NCI-H2196 treated with DMSO at 0.1 percent for 48 hours (cell line): ENCODE measurements around the gene ERCC6.

Source experiments
- DNase-seq: peaks from one replicate; lab custom pipeline; 2025; ENCODE audit not compliant: unreplicated experiment; lab: John Stamatoyannopoulos, UW

ERCC6 gene

DNA sequence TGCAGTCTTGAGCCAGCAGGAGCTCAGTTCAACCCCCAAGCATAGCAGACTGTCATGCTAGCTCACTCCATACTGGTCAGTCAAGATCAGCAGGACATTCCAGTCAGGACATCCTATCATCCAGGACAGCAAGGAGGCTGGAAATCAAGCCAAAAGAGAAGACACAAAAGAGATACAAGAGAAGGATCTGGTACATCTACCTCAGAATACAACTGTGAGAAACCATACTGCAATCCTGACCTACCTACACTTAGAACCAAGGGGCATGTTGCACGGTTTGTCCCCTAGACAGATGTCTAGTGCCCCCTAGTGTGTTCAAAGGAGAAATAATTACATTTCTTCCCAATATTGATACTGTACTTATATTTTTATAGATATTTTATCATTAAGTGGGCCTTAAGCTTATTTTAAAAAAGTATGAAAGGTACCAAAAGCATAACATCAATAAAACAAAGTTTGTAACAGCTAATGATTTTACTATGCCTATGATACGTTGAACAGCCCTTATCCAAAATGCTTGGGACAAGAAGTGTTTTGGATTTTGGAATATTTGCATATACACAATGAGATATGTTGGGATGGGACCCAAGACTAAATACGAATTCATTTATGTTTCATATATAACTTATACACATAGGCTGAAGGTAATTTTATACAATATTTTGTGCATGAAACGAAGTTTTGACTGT is 26.7 kb downstream of the ERCC6 start:
- DNase-seq = peak; percentile 6

DNA sequence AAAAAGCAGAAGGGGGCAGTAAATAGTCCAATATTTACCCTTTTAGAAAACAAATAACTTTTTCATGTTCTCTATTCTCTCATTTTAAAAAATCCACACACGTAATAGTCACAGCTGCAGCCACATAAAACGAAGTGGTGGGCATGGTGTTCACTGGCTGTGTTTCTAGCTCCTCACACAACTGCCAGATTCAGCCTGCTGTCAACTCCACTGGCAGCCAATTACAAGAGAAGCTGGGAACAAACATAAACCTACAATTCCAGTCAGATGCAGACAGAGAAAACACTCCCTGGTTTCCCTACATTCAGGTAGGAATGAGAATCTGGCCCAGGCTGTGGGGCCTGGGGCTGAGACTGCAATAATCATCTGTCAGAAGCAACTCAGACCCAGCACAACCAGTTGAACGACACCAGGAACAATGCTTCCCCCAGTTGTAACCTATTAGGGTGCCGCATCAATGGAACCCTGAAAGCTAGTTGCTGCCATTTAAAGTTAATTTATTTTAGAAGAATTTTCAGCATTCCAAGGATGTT is 29.1 kb downstream of the ERCC6 start:
- DNase-seq = no peak

DNA sequence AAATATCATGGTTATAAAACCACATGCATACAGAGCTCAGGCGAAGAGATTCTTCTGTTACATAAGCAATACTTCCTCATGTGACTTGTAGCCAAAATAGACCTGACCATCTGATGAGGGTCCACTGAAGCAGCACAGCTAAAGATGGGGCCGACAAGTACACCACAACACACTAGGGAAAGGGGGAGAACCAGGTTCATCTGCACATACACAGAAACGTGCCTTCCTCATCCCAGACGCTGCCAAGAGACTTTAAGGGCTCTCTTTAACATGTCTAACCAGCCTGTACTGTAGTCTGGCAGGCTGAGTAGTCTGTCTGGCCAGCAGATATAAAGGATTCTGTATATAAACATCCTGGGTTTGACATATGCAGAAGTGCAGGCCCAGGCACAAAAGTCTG is 30.3 kb downstream of the ERCC6 start:
- no peak for DNase-seq

DNA sequence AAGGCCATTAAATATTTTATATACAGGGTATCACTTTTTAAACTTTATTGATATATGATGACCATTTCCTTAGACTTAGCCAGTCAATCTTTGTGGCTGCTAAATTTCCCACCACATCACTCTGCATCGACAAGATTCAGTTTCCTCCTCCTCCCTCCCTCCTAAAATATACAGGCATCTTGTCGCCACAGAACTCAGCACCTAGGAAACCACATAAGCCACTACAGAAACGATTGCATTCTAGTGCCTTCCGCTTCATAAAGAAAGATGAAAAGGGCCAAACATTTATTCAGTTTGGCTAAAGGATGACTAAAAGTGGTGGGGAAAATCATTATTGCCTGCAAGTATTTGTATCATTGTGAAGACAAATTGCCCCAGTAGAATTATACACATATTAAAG is 30.7 kb downstream of the ERCC6 start:
- DNase-seq = no peak

DNA sequence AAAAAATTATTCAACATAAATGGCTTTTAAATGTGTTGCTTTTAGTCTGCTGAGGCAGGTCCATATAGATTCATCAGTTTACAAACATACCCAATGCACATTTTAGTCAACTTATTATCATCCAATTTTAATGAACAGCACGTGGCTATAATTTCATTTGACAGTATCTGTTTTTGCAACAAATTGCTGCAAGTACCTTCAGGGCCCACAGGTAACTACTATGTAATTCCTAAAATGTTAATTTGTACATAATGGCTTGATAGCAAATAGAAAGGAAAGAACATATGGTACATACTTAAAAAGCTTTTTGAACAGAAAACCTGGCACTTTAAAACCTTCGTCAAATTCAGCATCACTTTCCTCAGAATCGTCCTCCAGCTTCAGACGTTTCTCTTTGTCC is 33.3 kb downstream of the ERCC6 start:
- no peak for DNase-seq

DNA sequence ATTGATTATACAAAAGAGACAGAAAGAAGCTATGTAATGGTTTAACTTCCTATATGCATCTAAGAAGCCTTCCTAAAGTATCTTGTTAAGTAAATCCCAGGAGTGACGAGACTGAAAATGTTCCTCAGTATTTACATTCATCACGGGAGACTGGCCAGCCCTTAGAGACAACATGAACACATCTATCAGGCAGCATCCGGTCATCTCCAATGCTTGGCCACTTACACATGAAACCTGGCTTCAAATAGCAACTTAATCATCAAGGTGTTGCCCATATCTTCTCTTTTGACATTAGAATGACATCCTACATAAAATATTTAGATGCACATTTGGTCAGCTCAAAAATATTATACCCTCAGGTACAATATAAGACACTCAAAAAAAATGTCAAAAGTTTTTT is 33.8 kb downstream of the ERCC6 start:
- DNase-seq = no peak

DNA sequence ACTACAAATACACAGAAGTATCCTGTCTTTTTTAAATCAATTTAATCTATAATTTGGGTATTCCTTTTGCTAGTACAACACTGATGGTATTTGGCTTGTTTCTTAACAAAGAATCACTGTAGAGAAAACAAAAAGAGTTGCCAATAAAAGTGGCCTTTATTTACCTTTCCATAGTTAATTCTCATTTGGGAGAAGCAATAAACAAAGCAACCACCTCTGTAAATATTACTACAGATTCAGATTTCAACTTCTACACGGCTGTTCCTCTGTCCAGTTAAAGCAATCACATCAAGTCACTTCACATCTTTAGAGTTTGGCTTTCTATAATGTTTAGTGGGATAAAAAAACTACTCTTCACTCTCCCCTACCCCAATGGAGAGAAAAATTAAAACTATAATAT is 34.4 kb downstream of the ERCC6 start:
- no peak for DNase-seq

DNA sequence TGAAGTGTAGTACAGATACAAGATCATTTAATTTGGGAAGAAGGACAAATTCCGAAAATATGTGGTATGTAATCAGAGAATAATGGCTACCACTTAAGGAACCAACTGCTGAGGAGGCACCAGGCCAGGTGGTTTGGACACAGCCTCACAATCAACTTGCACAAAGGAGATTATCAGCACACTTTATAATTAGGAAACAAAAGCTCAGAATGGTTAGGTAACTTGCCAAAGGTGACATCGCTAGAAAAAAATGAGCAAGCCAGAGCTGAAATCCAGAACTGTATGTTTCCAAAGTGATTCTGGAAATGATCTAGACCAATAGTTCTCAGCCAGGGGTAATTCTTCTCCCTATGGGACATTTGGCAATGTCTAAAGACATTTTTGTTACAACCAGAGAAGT is 36.6 kb downstream of the ERCC6 start:
- no peak for DNase-seq

DNA sequence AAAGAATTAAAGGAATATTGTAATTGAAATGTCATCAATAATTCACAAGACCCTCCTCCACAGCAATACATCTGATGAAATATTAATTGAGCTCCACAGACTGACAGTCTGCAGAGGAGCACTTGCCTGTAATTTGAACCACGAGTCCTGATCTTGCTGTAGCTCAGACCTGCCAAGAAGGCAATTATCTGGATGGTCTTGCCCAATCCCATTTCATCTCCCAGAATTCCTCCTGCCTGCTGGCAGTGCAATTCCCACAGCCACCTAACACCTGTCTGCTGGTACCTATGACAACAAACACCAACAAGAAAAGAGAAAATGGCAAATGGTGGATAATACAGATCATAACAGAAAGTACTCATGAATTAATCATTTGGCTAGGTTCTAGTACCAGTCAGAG is 38.5 kb downstream of the ERCC6 start:
- DNase-seq = peak; percentile 57

DNA sequence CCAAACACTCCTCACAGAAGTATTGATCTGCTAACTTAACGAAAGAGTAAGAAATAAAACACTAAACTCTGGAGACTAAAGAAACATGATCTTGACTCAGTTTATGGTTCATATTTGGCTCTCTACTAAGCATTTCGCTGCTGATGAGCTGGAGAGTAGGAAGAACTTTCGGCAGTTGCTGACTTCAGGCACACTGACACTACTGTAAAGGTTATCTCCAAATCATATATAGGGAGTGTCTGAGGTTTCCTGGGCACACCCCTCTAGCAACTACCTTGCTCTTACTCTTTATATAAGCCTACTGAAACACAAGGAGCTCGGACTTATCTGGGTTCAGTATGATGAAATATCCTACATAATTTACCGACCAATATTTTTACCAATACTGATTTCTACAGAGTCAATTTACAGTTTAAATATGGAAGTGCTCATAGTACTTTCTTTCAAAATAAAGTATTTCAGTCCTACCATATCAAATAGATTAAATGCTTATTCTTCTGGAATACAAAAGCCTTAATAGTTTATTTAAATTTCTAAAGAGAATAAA is 39.5 kb downstream of the ERCC6 start:
- no peak for DNase-seq

DNA sequence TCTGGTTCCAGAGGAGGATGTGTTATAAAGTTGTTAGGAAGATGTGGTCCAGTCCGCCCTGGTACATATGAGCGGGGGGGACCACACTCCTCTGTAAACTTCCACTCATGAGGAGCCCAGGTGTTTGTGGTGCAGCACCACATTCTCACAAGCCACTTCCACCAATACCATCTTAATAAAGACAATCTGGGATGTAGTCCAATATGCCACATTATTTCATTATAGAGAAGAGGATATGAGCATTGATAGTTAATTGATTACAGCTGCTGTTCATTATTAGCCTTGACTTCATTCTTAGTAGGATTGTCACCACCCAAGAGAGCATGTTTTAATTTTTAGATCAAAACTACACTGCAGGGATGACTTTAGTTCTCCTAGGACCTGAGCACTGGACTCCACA is 40.5 kb downstream of the ERCC6 start:
- DNase-seq = no peak

DNA sequence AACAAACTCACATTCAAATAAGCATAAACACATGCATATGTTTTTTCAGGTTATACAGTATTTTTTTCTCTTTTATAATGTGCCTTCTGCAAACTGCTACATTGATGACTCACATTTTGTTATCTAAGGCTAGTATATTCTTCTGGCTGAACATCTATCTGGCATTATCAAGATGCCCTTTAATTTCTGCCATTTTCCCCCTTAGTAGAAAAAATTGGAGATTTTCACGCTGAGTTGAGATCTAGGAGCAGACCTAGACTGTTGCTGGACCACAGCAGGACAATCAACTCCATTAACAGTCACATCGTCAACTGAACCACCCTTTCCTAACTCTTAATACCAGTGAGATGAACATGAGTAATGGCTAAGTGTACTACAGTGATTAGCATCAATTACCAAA is 41.6 kb downstream of the ERCC6 start:
- no peak for DNase-seq

DNA sequence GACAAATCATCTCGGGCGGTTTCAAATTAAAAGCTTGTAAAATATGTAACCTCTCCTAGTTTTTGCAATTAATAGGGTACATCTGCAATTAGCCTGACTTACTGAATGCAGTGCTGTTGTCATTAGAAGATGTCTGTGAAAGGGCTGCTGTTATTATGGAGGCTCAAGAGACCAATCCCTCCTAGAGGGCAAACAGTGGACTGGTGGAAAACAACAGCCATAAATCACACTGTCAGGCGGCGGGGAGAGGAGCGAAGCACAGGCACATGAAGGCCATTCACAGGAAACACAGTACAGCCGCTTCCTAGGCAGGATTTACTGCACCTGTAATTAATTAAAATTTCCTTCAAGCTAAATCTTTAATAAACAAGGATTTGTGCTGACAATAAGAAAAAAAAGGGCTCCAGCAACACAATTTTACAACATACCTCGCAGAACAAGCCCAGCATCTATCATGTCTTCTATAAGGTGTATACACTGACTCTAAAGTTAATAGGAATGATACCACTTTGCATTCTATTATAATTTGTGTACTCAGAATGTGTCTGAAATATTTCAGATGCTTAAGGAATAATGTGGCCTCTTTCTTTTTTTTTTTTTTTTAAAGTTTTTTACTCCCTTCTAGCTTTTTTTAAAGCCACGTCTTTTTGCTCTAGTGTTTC is 50.7 kb downstream of the ERCC6 start:
- no peak for DNase-seq

DNA sequence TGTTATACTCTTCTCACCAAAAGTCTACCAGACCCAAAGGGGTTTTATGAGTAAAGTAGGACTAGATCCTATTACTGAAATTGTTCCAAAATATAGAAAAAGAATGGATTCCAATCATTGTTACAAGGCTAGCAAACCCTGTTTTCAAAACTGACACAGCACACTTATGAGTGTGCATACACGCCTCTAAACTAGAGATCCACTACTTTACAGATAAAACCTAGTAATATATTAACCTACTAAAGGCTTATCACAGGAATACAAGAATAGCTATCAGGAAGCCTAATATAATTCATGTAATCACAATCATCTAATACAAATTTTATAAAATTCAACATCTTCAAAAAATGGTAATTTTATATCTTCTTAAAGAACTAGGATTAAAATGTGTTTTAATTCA is 52.2 kb downstream of the ERCC6 start:
- no peak for DNase-seq

DNA sequence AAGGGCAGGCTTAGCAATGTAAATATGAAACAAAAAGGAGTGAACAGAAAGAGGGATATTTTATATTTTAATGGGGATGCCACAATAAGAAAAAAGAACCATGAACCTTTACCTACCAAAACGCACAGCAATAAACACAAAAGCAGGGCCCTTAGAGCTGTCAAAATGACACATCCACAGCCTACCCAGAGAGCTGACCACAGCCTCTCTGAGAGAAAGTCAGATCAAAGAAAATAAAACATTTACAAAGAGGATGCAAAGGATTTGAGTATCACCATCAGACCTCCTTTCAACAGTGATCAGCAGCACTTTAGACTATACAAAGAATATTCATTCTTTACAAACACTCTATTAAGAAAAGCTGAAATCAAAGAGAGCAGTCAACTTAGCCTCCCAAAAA is 52.9 kb downstream of the ERCC6 start:
- DNase-seq = no peak

DNA sequence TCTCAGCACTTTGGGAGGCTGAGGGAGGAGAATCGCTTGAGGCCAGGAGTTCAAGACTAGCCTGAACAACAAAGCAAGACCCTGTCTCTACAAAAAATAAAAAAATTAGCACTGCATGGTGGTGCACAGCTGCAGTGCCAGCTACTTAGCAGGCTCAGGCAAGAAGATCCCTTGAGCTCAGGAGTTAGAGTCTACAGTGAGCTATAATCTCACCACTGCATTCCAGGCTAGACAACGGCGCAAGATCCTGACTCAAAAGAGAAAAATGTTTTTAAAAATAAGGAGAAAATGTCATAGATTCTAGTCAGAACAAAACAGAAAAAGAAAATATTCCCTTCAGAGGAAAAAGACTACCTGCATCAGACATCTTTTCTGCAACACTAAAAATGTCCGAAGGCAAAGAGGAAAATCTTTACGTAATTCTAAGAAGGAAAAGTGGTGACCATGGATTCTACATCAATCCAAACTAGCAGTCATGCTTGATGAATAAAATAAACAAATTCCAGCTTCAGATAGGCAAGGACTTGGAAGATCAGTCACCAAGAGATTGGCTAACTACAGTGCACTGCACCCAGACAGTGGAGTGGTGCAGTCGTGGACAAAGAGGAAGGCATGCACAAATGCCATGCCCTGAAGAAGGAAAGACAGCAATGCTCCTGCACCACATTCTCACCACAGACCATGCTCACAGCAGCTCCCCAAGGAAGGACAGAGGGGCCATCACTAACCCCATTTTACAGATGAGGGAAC is 54.3 kb downstream of the ERCC6 start:
- no peak for DNase-seq

DNA sequence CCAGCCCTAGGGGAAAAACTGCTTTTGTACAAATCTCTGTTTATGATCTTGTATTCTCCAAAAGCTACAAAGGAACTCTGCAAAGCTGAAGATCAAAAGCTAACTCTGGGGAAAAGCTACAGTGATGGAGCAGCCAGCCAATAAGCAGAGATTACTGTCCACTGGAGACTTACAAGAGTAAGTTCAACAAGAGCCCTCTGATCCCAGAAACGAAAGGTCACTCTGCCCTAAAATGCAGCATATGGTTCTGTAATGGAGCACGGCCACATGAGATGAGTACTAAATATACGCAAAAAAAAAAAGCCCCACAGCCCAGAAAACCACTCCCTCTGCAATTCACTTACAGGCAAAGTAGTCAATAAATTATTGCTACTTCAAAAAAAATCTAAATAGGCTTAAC is 60.1 kb downstream of the ERCC6 start:
- DNase-seq = no peak

DNA sequence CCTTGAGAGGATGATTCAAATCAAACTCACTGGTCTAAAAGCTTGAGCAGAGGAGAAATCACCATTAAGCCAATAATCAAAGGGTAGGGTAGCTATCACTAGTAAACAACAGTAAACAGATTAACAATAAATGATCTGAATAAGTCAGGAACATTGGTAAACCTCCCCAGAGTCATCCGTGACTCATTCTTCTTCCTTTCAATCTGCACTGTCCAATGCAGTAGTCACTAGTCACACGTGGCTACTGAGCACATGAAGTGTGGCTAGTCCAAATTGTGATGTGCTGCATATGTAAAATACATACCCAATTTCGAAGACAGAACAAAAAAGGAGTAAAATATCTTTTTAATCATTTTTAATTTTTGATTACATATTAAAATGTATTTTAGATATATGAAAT is 64.0 kb downstream of the ERCC6 start:
- no peak for DNase-seq

DNA sequence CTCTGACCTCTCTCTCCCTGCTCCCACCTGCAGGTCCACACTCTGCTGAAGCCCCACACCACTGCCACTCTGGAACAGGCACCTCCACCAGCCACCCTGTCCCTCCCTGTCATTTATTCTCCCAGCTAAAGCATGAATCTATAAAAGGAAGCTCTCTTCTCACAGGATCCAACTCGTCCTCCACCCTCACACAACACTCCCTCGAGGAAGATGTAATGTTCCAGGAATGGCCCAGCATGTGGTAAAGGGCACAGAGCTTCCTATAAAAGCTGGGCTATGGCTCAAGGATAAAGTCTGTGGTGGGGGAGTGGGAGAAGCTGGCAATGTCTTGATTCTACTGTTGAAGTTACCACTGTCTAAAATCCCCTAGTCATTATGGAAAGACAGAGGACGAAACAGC is 67.4 kb downstream of the ERCC6 start:
- no peak for DNase-seq

DNA sequence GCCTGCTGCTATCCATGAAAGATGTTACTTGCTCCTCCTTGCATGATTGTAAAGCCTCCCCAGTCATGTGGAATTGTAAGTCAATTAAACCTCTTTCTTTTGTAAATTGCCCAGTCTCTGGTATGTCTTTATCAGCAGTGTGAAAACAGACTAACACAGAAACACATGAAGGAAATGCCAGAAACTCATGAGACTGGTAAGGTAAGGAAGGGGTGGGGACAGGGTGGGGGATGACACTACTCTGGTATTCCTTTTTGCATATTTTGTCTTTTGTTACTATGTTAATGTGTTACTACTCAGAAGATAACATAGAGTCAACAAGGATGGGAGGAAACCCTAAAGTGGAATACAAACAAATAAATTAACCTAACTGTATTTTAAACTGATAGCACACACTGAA is 73.2 kb downstream of the ERCC6 start:
- no peak for DNase-seq
